ENCODE results near the gene CNDP1.
"Not testable (repeated sequence)": the region's sequence is repeated elsewhere in the genome, so short reads cannot be mapped to it uniquely, and the experiment has no call there.

Gene CNDP1

GRCh38 chr18:74562775-74563174 lies 28.5 kb downstream of the CNDP1 start:
- TF ChIP-seq CTCF (IDR thresholded peaks at IDR 0.05; ENCODE audit: borderline replicate concordance, extremely low read depth, low read length, poor library complexity, severe bottlenecking) (no peak), EZH2 (IDR thresholded peaks at IDR 0.05; ENCODE audit: borderline replicate concordance, low read depth, low read length, severe bottlenecking) (no peak)
- H3K36me3 ChIP-seq (ENCODE audit: insufficient read depth, low read length): no peaks in the 10 kb centered on the region
- H3K4me1 ChIP-seq (ENCODE audit: insufficient read depth, low read length): no peaks in the 10 kb centered on the region
- ATAC-seq (ENCODE audit: insufficient read depth, low read depth) (no peak), DNase-seq (no peak)
- peaks cover 3% of the 10 kb centered on the region for H3K27me3 ChIP-seq (ENCODE audit: insufficient read depth, low read length, poor library complexity)
- no peaks in the 10 kb centered on the region for H3K79me2 ChIP-seq (ENCODE audit: insufficient read depth, low read length)
- H3K9me3 ChIP-seq (ENCODE audit: insufficient read depth, low read length, severe bottlenecking): no peaks in the 10 kb centered on the region
- no peak overlapping the region for H2AFZ ChIP-seq (ENCODE audit: low read depth, low read length)
- H3K4me3 ChIP-seq (ENCODE audit: low read depth in 1 of 2, low read length in 2 of 2): no peak overlapping the region
- no peak overlapping the region for H3K27ac ChIP-seq (ENCODE audit: low read length)
- no peaks in the 10 kb centered on the region for H4K20me1 ChIP-seq (ENCODE audit: insufficient read depth, low read length)
- H3K4me2 ChIP-seq (ENCODE audit: insufficient read depth, low read length): no peak overlapping the region
- no peak overlapping the region for H3K9ac ChIP-seq (ENCODE audit: low read depth, low read length)

- no peak for DNase-seq
- H3K4me2 ChIP-seq (ENCODE audit: insufficient read depth, low read length): no peak overlapping the region
- no peak for ATAC-seq (ENCODE audit: insufficient read depth, low read depth)
These were observed 29.7 kb downstream of the CNDP1 start for GRCh38 chr18:74563999-74564398.

GRCh38 chr18:74565164-74565563 lies 30.9 kb downstream of the CNDP1 start:
- not testable (repeated sequence) for H3K27me3 ChIP-seq (ENCODE audit: insufficient read depth, low read length, poor library complexity); H3K9ac ChIP-seq (ENCODE audit: low read depth, low read length); H3K9me3 ChIP-seq (ENCODE audit: insufficient read depth, low read length, severe bottlenecking); H3K4me1 ChIP-seq (ENCODE audit: insufficient read depth, low read length); H4K20me1 ChIP-seq (ENCODE audit: insufficient read depth, low read length); H2AFZ ChIP-seq (ENCODE audit: low read depth, low read length); H3K27ac ChIP-seq (ENCODE audit: low read length); DNase-seq; ATAC-seq (ENCODE audit: insufficient read depth, low read depth); H3K4me2 ChIP-seq (ENCODE audit: insufficient read depth, low read length); H3K4me3 ChIP-seq (ENCODE audit: low read depth in 1 of 2, low read length in 2 of 2); H3K36me3 ChIP-seq (ENCODE audit: insufficient read depth, low read length); H3K79me2 ChIP-seq (ENCODE audit: insufficient read depth, low read length)

More at GRCh38 chr18:74563999-74564398, 29.7 kb downstream of the CNDP1 start:
- H3K9ac ChIP-seq (ENCODE audit: low read depth, low read length): no peak overlapping the region
- no peak overlapping the region for H3K4me3 ChIP-seq (ENCODE audit: low read depth in 1 of 2, low read length in 2 of 2)
- TF ChIP-seq EZH2 (IDR thresholded peaks at IDR 0.05; ENCODE audit: borderline replicate concordance, low read depth, low read length, severe bottlenecking) (no peak), CTCF (IDR thresholded peaks at IDR 0.05; ENCODE audit: borderline replicate concordance, extremely low read depth, low read length, poor library complexity, severe bottlenecking) (no peak)
- no peaks in the 10 kb centered on the region for H3K9me3 ChIP-seq (ENCODE audit: insufficient read depth, low read length, severe bottlenecking)
- peaks cover 3% of the 10 kb centered on the region for H3K27me3 ChIP-seq (ENCODE audit: insufficient read depth, low read length, poor library complexity)
- no peak overlapping the region for H2AFZ ChIP-seq (ENCODE audit: low read depth, low read length)
- H4K20me1 ChIP-seq (ENCODE audit: insufficient read depth, low read length): no peaks in the 10 kb centered on the region
- H3K4me1 ChIP-seq (ENCODE audit: insufficient read depth, low read length): no peaks in the 10 kb centered on the region
- no peaks in the 10 kb centered on the region for H3K36me3 ChIP-seq (ENCODE audit: insufficient read depth, low read length)
- no peaks in the 10 kb centered on the region for H3K79me2 ChIP-seq (ENCODE audit: insufficient read depth, low read length)
- no peak overlapping the region for H3K27ac ChIP-seq (ENCODE audit: low read length)

- not testable (repeated sequence) for DNase-seq; H2AFZ ChIP-seq (ENCODE audit: low read depth, low read length); H4K20me1 ChIP-seq (ENCODE audit: insufficient read depth, low read length); H3K9me3 ChIP-seq (ENCODE audit: insufficient read depth, low read length, severe bottlenecking); ATAC-seq (ENCODE audit: insufficient read depth, low read depth); H3K4me1 ChIP-seq (ENCODE audit: insufficient read depth, low read length); H3K27ac ChIP-seq (ENCODE audit: low read length); H3K9ac ChIP-seq (ENCODE audit: low read depth, low read length); H3K36me3 ChIP-seq (ENCODE audit: insufficient read depth, low read length); H3K4me3 ChIP-seq (ENCODE audit: low read depth in 1 of 2, low read length in 2 of 2); H3K4me2 ChIP-seq (ENCODE audit: insufficient read depth, low read length); H3K27me3 ChIP-seq (ENCODE audit: insufficient read depth, low read length, poor library complexity); H3K79me2 ChIP-seq (ENCODE audit: insufficient read depth, low read length)
These were observed 31.7 kb downstream of the CNDP1 start for GRCh38 chr18:74565993-74566392.
